Measurements from ENCODE around the gene MAP3K19.

Gene MAP3K19

GRCh38 chr2:135066710-135067109 is 19.5 kb upstream of the MAP3K19 start:
- no peak for DNase-seq (ENCODE audit: low read depth, low spot score)
- in situ Hi-C loops (cut with HindIII; ENCODE audit: low sequenced_read_pairs) = no loop called here
- no peak overlapping the region for H3K4me3 ChIP-seq (ENCODE audit: low read depth, low read length)
- no peak for TF ChIP-seq CTCF (IDR thresholded peaks at IDR 0.05; ENCODE audit: low read depth, low read length)

GRCh38 chr2:135064149-135064548 is 16.9 kb upstream of the MAP3K19 start:
- H3K4me3 ChIP-seq (ENCODE audit: low read depth, low read length) = no peak overlapping the region
- DNase-seq (ENCODE audit: low read depth, low spot score) = no peak
- TF ChIP-seq CTCF (IDR thresholded peaks at IDR 0.05; ENCODE audit: low read depth, low read length) = no peak
- in situ Hi-C loops (cut with HindIII; ENCODE audit: low sequenced_read_pairs) = no loop called here

- no peak for DNase-seq (ENCODE audit: low read depth, low spot score)
- no peak overlapping the region for H3K4me3 ChIP-seq (ENCODE audit: low read depth, low read length)
- TF ChIP-seq CTCF (IDR thresholded peaks at IDR 0.05; ENCODE audit: low read depth, low read length) = no peak
- in situ Hi-C loops (cut with HindIII; ENCODE audit: low sequenced_read_pairs) = no loop called here
These were observed 16.0 kb upstream of the MAP3K19 start for GRCh38 chr2:135063210-135063609.

GRCh38 chr2:135059577-135059976 is 12.3 kb upstream of the MAP3K19 start:
- TF ChIP-seq CTCF (IDR thresholded peaks at IDR 0.05; ENCODE audit: low read depth, low read length) = no peak
- H3K4me3 ChIP-seq (ENCODE audit: low read depth, low read length) = no peak overlapping the region
- in situ Hi-C loops (cut with HindIII; ENCODE audit: low sequenced_read_pairs) = no loop called here
- DNase-seq (ENCODE audit: low read depth, low spot score) = no peak

GRCh38 chr2:135056790-135057189 is 9.5 kb upstream of the MAP3K19 start:
- TF ChIP-seq CTCF (IDR thresholded peaks at IDR 0.05; ENCODE audit: low read depth, low read length) = no peak
- DNase-seq (ENCODE audit: low read depth, low spot score) = peak; percentile 31
- in situ Hi-C loops (cut with HindIII; ENCODE audit: low sequenced_read_pairs) = no loop called here
- H3K4me3 ChIP-seq (ENCODE audit: low read depth, low read length) = no peak overlapping the region

GRCh38 chr2:135055182-135055786 is 8.0 kb upstream of the MAP3K19 start:
- H3K4me3 ChIP-seq (ENCODE audit: low read depth, low read length) = no peak overlapping the region
- TF ChIP-seq CTCF (IDR thresholded peaks at IDR 0.05; ENCODE audit: low read depth, low read length) = no peak
- peak; percentile 70 for DNase-seq (ENCODE audit: low read depth, low spot score)
- in situ Hi-C loops (cut with HindIII; ENCODE audit: low sequenced_read_pairs) = no loop called here
